Right atrium auricular region (tissue), 2 donors: ENCODE results near the gene CCR5AS.

Experiments used
- DNase-seq: peaks from one replicate; pipeline ENCODE4 v3.0.0-alpha.2; 2019; ENCODE audit warnings: low spot score
- H3K27ac ChIP-seq, 2 donors: fragments of 200-600 bp; sonication (generic); 1 replicate in 1 of 2; 2 replicates in 1 of 2; pipeline ENCODE4 v1.5.1; 2016 to 2019
- H3K27me3 ChIP-seq, 2 donors: fragments of 200-600 bp; sonication (generic); one replicate each; pipeline versions ENCODE4 v1.5.1 to v1.6.0; 2017 to 2019
- H3K36me3 ChIP-seq: fragments of 200-600 bp; sonication (generic); one replicate; pipeline ENCODE4 v1.5.1; 2016
- H3K4me1 ChIP-seq, 2 donors: fragments of 200-600 bp; sonication (generic); one replicate each; pipeline versions ENCODE4 v1.5.1 to v1.6.0; 2017 to 2019
- H3K4me3 ChIP-seq, 2 donors: fragments of 200-600 bp; sonication (generic); 1 replicate in 1 of 2; 2 replicates in 1 of 2; pipeline ENCODE4 v1.5.1; 2017 to 2019; ENCODE audit warnings: mild to moderate bottlenecking in 1 of 2, moderate library complexity in 1 of 2
- H3K9me3 ChIP-seq, 2 donors: fragments of 200-600 bp; sonication (generic); one replicate each; pipeline ENCODE4 v1.5.1; 2019
- CTCF ChIP-seq, 2 donors: fragments of 200-600 bp; sonication (generic); IDR thresholded peaks; one replicate each; pipeline ENCODE4 v1.5.1; 2019; ENCODE audit warnings: antibody characterized with exemption in 2 of 2

The CCR5AS gene

GRCh38 chr3:46398186-46398955, 8.5 kb downstream of the CCR5AS start:
- no peaks in the 10 kb centered on the region for H3K9me3 ChIP-seq
- no peaks in the 10 kb centered on the region for H3K27me3 ChIP-seq
- H3K27ac ChIP-seq, result no peak overlapping the region
- H3K4me3 ChIP-seq, result no peak overlapping the region
- H3K36me3 ChIP-seq, result no peaks in the 10 kb centered on the region
- DNase-seq, result no peak
- H3K4me1 ChIP-seq, result peaks cover 0 to 5% of the 10 kb centered on the region in 2 donors
- TF ChIP-seq CTCF (IDR thresholded peaks at IDR 0.05), result no peak

- DNase-seq, result no peak
- no peak for TF ChIP-seq CTCF (IDR thresholded peaks at IDR 0.05)
- H3K4me1 ChIP-seq, result peaks cover 0 to 5% of the 10 kb centered on the region in 2 donors
- H3K27me3 ChIP-seq, result no peaks in the 10 kb centered on the region
- no peak overlapping the region for H3K27ac ChIP-seq
- no peaks in the 10 kb centered on the region for H3K36me3 ChIP-seq
- no peak overlapping the region for H3K4me3 ChIP-seq
- no peaks in the 10 kb centered on the region for H3K9me3 ChIP-seq
Observed at GRCh38 chr3:46397111-46397510, 9.8 kb downstream of the CCR5AS start.

GRCh38 chr3:46395766-46396530, 10.9 kb downstream of the CCR5AS start:
- H3K4me1 ChIP-seq, result peaks cover 0 to 5% of the 10 kb centered on the region in 2 donors
- no peaks in the 10 kb centered on the region for H3K36me3 ChIP-seq
- TF ChIP-seq CTCF (IDR thresholded peaks at IDR 0.05), result no peak
- no peak overlapping the region for H3K27ac ChIP-seq
- no peaks in the 10 kb centered on the region for H3K9me3 ChIP-seq
- DNase-seq, result no peak
- H3K27me3 ChIP-seq, result no peaks in the 10 kb centered on the region
- no peak overlapping the region for H3K4me3 ChIP-seq

DNA sequence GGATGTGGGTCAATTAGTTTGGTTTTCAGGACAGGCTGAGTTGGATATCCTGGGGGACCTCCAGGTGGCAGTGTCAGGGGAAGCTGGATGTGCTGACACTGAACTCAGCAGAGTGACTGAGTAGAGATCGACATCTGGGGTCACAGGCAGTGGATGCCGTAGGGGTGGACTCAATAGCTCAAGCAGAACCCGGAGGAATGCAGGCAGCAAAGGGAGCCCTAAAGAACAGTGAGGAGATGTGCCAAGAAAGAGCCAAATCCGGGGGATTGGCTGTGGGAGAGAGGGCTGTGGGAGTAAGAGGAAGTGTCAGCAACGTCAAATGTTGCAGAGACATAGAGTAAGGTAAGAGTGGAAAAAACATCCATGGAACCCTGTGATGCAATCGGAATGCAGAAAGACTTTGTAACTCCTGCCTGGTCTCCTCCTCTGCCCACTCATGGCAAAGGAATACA, 11.6 kb downstream of the CCR5AS start:
- Histone ChIP-seq H3K27ac (no peak overlapping the region), H3K36me3 (no peaks in the 10 kb centered on the region)

More for the DNA sequence above, 11.6 kb downstream of the CCR5AS start:
- H3K27me3 ChIP-seq, result no peaks in the 10 kb centered on the region
- H3K4me1 ChIP-seq, result peaks cover 0 to 4% of the 10 kb centered on the region in 2 donors
- DNase-seq, result no peak
- no peak for TF ChIP-seq CTCF (IDR thresholded peaks at IDR 0.05)
- H3K4me3 ChIP-seq, result no peak overlapping the region
- H3K9me3 ChIP-seq, result no peaks in the 10 kb centered on the region
